Chondrocyte (in vitro differentiated cells): ENCODE data around the gene ANKRD39. TPM values are rescaled to one million over a fixed set of nuclear protein-coding genes. Genes with fewer than 3 reads are reported as not detected.

ENCODE experiments used
- DNase-seq: peaks from one replicate; pipeline ENCODE4 v3.0.0; 2021; ENCODE audit warnings: mixed read lengths, low spot score
- H3K27ac Mint-ChIP-seq: one replicate; pipeline ENCODE4 v1.8.0; 2021; ENCODE audit warnings: mild to moderate bottlenecking, moderate library complexity, mixed read lengths; ENCODE audit not compliant: unreplicated experiment
- H3K27me3 Mint-ChIP-seq: 2 replicates; pipeline ENCODE4 v1.8.0; 2021; ENCODE audit warnings: low read depth, mixed read lengths
- H3K36me3 Mint-ChIP-seq: 2 replicates; pipeline ENCODE4 v1.8.0; 2021; ENCODE audit warnings: low read depth, mixed read lengths
- H3K4me1 Mint-ChIP-seq: 2 replicates; pipeline ENCODE4 v1.8.0; 2021; ENCODE audit warnings: low read depth, mild to moderate bottlenecking, mixed read lengths
- H3K4me3 Mint-ChIP-seq: one replicate; pipeline ENCODE4 v1.8.0; 2021; ENCODE audit warnings: mild to moderate bottlenecking, moderate library complexity, mixed read lengths; ENCODE audit not compliant: unreplicated experiment
- H3K9me3 Mint-ChIP-seq: 2 replicates; pipeline ENCODE4 v1.8.0; 2021; ENCODE audit warnings: low read depth, mixed read lengths
- total RNA-seq: library from RNA; stranded (reverse); gene quantifications from 3 replicates; pipeline ENCODE4 v1.2.1, GENCODE V29; 2021
- TF ChIP-seq, protein P1 (sequence below): fragments of 200-600 bp; sonication (generic); IDR thresholded peaks from 2 replicates; pipeline ENCODE4 v1.5.0; 2021; ENCODE audit warnings: antibody characterized with exemption, mild to moderate bottlenecking, moderate library complexity

ANKRD39 gene
- total RNA-seq, 1 donor from 2014 or later, result 7.9 TPM

GRCh38 chr2:96821113-96821675 is 36.6 kb downstream of the ANKRD39 start:
- H3K27me3 Mint-ChIP-seq, result no peaks in the 10 kb centered on the region
- no peaks in the 10 kb centered on the region for H3K9me3 Mint-ChIP-seq
- TF ChIP-seq, protein P1, sequence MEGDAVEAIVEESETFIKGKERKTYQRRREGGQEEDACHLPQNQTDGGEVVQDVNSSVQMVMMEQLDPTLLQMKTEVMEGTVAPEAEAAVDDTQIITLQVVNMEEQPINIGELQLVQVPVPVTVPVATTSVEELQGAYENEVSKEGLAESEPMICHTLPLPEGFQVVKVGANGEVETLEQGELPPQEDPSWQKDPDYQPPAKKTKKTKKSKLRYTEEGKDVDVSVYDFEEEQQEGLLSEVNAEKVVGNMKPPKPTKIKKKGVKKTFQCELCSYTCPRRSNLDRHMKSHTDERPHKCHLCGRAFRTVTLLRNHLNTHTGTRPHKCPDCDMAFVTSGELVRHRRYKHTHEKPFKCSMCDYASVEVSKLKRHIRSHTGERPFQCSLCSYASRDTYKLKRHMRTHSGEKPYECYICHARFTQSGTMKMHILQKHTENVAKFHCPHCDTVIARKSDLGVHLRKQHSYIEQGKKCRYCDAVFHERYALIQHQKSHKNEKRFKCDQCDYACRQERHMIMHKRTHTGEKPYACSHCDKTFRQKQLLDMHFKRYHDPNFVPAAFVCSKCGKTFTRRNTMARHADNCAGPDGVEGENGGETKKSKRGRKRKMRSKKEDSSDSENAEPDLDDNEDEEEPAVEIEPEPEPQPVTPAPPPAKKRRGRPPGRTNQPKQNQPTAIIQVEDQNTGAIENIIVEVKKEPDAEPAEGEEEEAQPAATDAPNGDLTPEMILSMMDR, result no peak
- H3K36me3 Mint-ChIP-seq, result no peaks in the 10 kb centered on the region
- H3K4me1 Mint-ChIP-seq, result peaks cover 24% of the 10 kb centered on the region
- H3K4me3 Mint-ChIP-seq, result no peak overlapping the region
- no peak for DNase-seq
- H3K27ac Mint-ChIP-seq, result no peak overlapping the region

DNA sequence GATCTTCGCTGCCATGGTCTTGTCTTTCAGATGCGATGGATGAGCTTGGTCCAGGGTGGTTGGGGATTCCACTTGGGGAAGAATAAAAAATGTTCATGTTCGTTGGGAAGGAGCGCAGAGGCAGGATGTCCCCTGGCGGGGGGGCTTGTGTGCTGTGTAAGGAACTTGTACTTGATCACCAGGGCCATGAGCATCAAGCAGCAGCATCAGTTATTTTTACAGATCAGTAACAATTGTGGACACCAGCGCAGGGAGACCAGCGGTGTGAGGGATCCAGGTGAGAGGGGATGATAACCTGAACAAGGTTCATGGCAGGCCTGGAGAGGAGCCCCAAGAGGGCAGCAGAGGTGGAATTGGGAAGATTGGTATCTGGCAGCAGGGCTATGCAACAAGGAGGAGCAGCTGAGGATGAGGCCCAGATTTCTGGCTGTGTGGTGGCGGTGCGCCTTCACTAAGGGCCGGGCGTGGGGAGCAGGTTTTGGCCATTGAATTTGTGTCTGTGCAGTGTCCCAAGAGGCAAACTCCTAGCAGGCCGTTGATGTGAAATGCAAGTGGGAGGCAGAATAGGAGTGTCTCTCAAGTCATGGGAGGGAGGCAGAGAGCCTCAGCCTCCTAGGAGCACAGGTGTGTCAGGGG is 37.8 kb downstream of the ANKRD39 start:
- Mint-ChIP-seq H3K27me3 (no peaks in the 10 kb centered on the region), H3K4me3 (no peak overlapping the region), H3K9me3 (no peaks in the 10 kb centered on the region), H3K27ac (no peak overlapping the region), H3K36me3 (no peaks in the 10 kb centered on the region), H3K4me1 (peaks cover 31% of the 10 kb centered on the region)
- TF ChIP-seq, protein P1, result no peak
- DNase-seq, result no peak

DNA sequence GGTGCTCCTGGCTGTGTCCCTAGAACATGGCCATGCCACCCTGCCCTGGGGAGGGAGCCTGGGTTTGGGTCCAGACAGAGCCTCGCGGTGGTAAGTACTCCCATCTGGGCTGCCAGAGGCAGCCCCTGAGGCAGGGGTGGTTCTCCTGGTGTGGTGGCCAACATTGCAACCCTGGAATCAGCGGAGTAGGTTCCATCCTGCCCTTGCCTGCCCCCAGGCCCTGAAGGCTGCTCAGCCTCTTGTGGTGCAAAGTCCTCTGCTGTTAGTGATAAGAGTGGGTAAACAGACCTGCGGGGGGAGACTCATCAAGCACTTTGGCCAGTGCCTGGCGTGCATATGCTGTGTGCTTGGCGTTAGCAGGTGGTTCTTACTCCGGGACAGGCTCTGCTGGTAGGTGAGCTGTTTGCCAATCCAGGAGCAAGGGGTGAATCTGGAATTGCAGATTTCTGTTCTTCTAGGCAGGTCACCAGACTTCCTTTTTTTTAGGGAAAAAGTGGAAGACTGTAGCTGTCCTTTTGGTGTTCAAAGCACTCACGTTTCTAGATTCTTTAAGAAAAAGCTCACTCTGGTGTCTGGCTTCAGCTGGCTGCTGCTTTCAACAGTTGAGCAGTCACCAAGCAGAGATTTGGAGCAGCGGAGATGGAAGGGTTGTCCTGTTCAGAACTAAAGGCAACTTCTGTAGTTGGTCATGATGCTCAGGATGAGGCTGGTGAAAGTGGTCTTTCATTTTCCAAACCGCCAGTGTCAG is 38.5 kb downstream of the ANKRD39 start:
- Mint-ChIP-seq H3K36me3 (no peaks in the 10 kb centered on the region), H3K4me1 (peaks cover 32% of the 10 kb centered on the region), H3K4me3 (no peak overlapping the region), H3K27ac (no peak overlapping the region), H3K9me3 (no peaks in the 10 kb centered on the region), H3K27me3 (no peaks in the 10 kb centered on the region)
- TF ChIP-seq, protein P1, result no peak
- no peak for DNase-seq

- Mint-ChIP-seq H3K4me3 (peak overlapping the region; percentile 70), H3K9me3 (no peaks in the 10 kb centered on the region), H3K27me3 (no peaks in the 10 kb centered on the region), H3K4me1 (peaks cover 22% of the 10 kb centered on the region), H3K27ac (no peak overlapping the region), H3K36me3 (no peaks in the 10 kb centered on the region)
- TF ChIP-seq, protein P1, result no peak
- DNase-seq, result no peak
Measured at GRCh38 chr2:96817882-96818281, 39.9 kb downstream of the ANKRD39 start.

- Mint-ChIP-seq H3K27ac (no peak overlapping the region), H3K4me3 (peak overlapping the region; percentile 70), H3K27me3 (no peaks in the 10 kb centered on the region), H3K4me1 (peaks cover 22% of the 10 kb centered on the region), H3K36me3 (no peaks in the 10 kb centered on the region), H3K9me3 (no peaks in the 10 kb centered on the region)
- TF ChIP-seq, protein P1, result no peak
- no peak for DNase-seq
Measured at GRCh38 chr2:96816836-96817702, 40.7 kb downstream of the ANKRD39 start.
